ENCODE measurements around the gene SGCD.
A peak's percentile ranks its signal among the peaks of the same experiment; 100 is the strongest.

SGCD gene

GRCh38 chr5:156523607-156524006, 196.6 kb downstream of the SGCD start:
- no peak for DNase-seq

DNA sequence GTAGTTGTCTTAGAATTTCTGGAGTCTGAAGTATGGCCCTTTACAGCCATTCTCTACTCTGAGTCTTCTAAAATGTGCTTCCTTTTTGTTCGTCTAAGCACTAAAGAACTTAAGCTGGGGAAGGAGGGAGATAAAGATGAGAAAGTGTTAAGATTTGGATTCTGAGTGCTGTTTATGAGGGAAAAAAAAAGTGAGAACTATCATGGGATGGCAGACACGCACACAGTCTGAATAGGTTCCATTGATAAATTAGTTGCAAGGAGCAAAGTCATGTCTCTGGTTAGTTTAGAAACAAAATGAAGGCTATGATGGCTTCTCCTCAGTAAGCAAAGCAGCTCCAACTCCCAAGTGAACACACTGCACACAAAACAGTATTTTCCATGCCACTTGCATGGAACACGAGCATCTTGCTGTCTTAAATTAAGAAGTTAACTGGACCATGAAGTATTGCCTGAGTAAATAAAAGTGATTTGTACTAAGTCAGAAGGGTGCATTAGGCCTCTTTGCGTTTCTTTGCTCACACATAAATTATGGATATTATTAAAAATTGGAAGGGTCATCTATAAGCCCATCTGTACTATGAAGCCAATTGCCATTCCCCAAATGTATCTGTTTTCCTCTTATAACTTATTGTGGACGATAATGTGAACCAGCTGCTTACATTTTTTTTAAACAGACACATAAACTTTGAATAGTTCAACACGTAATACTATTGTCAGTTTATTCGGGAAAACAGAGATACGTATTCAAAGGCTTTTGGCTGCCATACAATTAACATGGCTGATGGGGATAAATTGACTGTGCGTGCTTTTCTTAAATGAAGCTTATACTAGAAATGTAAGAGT, 199.3 kb downstream of the SGCD start:
- no peak for DNase-seq

DNA sequence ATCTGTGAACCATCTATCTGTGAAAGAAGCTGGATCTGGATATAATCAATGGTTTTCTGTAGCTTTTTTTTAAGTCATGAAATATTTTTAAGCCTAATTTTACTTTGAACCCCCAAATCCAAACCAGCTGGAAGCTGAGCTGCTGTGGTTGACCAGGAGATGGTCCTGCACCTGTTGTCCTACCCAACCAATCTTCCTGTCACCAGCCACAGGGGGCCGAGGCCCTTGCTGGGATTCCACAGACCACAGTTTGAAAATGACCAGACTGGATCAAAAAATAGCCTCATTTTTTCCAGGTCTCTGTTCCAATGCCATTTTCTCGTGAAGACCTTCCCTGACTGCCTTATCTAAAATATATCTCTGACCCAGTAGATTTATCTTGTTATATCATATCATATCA, 200.6 kb downstream of the SGCD start:
- no peak for DNase-seq

DNA sequence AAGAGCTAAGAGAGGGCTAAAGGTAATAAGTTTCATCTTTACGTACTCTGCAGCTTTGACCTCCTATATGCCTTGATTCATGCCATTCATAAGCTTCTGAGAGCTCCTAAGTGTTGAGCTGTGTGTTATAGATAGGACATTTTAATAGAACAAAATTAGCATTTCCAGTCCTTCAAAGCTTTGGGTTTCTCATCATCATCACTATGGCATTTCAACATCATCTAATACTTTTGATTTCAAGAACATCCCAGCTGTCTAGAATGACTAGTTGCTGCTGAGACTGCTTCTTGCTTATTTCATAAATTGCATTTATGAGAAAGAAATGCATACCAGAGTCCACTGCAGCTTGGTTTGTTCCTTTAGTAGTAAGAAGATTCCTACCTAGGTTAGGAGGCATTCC, 201.7 kb downstream of the SGCD start:
- DNase-seq = no peak

DNA sequence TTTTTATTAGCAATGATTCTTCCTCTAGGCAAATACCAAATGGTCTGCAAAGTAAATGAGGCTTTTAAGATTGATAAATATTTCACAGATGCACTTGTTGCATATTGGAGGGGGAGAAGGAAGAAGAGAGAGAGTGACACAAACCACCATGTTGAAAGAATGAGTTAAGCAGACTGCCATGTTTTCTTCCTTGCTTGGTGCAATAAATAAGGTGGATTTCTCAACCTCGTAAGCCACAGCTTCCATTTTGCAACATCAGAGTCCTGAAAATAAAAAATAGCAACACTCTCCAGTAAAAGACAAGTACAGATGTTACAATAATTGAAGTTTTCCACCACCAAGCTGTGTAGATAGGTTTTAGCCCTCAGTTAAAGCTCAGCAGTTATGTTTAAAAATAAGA, 202.9 kb downstream of the SGCD start:
- DNase-seq = peak; percentile 33

DNA sequence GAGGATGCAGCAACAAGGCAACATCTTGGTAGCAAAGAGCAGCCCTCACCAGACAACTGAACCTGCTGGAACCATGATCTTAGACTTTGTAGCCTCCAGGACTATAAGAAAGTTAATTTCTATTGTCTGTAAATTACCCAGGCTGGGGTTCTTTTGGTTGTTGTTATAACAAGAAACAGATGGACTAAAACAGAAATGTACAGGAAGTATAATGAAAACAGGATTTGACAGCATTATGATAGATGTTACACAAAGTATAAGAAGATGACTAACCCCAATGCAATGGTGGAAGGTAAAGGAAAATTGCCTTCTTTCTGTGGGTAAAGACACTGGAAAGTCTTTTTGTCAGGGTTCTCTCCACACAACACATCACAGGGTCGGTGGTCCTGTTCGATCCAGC, 204.2 kb downstream of the SGCD start:
- DNase-seq = no peak

- no peak for DNase-seq
These were observed 206.0 kb downstream of the SGCD start for GRCh38 chr5:156532921-156533320.

GRCh38 chr5:156534085-156534484, 207.1 kb downstream of the SGCD start:
- no peak for DNase-seq

DNA sequence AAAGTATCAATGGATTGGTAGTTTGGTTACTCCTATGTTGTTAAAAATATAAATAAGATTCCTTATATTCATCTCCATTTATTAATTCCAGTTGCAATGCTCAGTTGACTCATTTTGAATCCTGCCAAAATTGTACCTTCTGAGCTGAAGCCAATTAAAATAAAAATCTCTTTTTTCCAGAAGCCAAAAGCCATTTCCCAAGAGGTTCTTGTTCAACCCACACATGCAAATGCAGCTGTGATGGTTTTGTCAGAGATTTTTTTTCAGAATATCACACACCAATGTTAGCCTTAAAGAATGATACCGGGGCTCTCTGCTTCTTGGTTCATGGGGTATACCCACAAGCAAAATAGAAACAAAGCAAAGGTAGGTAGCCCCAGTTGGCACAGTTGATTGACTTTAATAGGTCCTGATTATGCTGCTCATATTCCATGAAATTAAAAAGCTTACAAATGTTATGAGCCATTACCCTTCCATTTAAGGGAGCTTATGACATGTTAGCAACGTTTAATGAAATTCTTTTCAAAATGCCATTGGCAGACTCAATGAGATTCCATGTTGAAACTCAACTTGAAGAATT, 208.0 kb downstream of the SGCD start:
- DNase-seq = no peak

DNA sequence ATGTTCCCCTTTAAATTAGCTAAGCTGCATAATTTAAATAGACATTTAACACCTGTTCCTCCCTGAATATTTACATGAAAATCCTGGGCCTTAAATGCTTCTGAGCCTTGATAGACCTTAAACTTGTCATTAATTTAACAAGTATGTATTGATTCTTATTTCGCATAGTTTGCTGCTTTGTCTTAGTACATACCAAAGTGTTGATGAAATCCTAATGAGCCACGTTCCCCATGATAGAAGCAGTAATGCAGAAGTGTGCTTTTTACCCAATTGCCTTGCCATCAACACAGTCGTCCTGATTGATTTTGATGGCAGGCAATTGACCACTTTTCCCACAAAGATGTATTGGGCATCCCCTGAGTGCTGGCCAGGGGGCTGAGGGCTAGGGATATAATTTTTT, 213.5 kb downstream of the SGCD start:
- DNase-seq = no peak

DNA sequence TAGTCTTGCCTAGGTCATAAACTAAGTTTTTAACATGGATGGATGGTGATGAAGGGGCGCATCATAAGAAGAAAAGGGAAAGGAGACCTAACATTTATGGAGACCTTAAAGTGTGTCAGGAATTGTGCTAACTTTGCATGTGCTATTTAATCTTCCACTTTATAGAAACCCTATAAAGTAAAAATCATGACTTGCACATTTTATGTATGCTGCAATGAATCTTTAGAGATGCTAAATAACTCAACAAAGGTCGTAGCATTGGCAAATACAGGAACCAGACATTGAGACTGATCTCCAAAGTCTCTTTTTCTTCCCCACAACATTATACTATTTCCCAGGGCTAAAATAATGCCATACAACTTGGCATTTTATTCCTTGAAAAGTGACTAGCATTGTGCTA, 214.6 kb downstream of the SGCD start:
- DNase-seq = no peak

DNA sequence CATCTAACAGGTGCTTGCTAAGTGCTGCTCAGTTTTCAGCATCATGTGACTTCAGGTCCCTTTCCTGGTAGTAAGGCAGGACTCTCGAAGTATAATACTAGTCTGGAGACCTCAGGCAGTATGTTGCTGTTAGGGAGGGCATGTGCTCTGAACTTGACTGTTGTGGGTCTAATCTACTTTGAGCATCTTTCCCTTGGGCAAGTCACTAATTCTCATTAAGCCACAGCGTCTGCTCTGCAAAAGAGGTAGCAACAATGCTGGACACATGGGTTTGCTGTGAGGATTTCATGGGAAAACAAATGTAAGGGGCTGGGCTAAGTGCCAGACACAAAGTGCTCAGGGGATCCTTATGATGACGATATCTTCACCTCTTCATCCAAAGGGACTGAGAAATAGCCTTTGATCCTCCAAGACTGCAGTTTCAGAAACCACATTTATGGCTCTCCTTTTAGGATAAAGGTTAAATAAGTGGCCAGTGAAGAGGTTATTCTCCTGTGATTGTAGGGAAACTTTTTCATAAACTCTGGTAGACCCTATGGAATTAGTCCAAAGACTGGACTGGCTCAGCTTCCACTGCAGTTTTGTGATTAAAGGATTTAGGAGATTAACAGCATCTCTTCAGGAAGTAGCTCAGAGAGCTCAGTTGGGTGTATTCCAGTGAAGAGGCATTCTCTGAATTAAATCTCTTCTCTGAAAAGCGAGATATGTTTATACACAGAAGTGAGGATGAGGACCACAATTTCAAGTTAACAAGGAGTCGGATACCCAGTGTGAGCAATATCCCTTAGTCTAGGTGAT, 216.6 kb downstream of the SGCD start:
- no peak for DNase-seq

GRCh38 chr5:156552855-156553358, 225.9 kb downstream of the SGCD start:
- DNase-seq = no peak

DNA sequence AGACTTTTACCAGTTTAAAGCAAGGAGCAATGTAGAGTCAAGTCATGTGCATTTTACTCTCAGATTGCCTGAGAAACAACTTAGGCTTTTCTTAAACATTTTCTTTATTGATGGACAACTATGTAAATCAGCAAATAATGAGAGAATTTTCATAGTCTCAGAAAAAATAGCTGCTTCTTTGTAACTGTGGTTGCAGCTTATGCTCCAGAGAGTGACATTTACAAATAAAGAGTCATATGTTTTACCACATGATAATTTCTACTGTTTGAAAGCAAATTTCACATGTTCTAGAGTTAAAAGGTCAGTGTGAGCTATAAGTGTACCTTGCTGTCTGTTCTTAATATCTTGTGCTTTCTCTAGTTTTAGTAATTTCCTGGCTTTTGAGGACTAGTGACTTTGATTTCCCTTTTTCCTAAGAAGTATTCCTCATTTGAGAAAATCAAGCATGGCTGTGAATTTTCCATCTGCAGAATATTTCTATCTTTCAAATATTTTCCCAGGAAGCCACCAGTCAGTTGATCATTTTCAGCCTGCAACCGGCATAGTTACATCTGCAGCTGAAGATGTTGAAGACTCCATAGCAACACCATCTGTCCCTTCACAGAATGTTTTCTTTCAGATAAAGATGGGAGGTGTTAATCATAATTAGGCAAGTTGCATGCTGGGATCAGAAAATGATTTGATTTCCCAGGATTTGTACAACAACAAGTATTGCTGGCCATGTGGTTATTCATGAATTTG, 229.9 kb downstream of the SGCD start:
- no peak for DNase-seq

- DNase-seq = no peak
These were observed 233.0 kb downstream of the SGCD start for GRCh38 chr5:156560002-156560401.

DNA sequence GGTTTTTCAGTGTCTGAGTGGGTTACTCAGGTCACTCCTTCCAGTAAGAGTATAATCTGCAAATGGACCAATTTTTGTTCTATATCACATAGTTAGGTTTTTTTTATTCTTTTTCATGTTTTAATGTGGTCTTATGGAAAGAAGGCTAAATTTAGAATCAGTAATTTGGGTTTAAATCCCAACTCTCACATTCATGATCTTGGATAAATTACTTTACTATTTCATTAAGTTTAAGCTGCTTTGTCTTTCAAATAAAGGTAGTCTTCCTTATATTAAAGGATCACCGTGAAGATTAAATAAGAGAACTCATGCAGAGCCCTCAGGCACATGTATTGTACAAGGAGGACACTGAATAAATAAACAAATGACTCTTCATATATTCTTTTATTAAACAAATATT, 234.7 kb downstream of the SGCD start:
- DNase-seq = no peak

GRCh38 chr5:156570615-156571014, 243.7 kb downstream of the SGCD start:
- DNase-seq = no peak

DNA sequence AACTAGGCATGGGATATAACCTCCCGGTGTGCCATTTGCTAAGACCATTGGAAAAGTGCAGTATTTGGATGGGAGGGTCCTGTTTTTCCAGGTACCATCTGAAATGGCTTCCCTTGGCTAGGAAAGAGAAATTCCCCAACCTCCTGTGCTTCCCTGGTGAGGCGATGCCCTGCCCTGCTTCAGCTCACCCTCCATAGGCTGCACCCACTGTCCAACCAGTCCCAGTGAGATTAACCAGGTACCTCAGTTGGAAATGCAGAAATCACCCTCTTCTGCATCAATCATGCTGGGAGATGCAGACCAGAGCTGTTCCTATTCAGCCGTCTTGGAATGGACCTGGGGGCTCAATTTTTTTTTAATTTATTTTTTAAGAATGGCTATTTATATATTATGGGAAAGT, 254.8 kb downstream of the SGCD start:
- no peak for DNase-seq

- DNase-seq = no peak
These were observed 255.2 kb downstream of the SGCD start for GRCh38 chr5:156582193-156582598.

GRCh38 chr5:156584871-156585270, 257.9 kb downstream of the SGCD start:
- DNase-seq = no peak

GRCh38 chr5:156585999-156586398, 259.0 kb downstream of the SGCD start:
- DNase-seq = no peak

DNA sequence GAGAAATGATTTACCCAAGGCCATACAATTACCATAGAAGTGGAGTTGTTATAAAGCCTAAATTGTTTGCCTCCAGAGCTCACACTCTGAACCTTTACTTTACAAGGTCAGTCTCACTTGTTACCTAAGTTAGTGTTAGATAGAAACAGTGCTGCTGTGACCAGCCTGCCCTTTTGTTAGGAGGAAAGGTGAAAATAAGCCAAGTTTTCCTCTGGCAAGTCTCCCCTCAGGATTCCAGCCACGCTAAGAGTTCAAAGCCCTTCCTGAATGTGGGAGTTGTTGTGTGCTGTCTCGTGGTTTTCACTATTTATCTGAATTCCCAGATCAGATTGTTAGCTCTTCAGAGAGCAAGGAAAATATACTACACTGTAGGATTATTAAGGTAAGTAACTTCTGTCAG, 260.0 kb downstream of the SGCD start:
- DNase-seq = no peak

GRCh38 chr5:156588306-156588705, 261.3 kb downstream of the SGCD start:
- DNase-seq = no peak
